ENCODE measurements around the gene NOL7.

NOL7 gene

GRCh38 chr6:13614126-13614925 is 809 bp upstream of the NOL7 start:
- TF ChIP-seq CREB1 (IDR thresholded peaks at IDR 0.05; ENCODE audit: low read depth) = no peak

- TF ChIP-seq RAD21 (IDR thresholded peaks at IDR 0.05; ENCODE audit: low read depth) = 0 out of 2 replicates have a peak, but pooled peaks have one; percentile 5
- TF ChIP-seq EP300 (IDR thresholded peaks at IDR 0.05; ENCODE audit: borderline replicate concordance) = no peak
- TF ChIP-seq YY1 (IDR thresholded peaks at IDR 0.05; ENCODE audit: low read depth) = no peak
Observed at GRCh38 chr6:13615792-13616120, 621 bp downstream of the NOL7 start.

- TF ChIP-seq EP300 (IDR thresholded peaks at IDR 0.05; ENCODE audit: borderline replicate concordance) = no peak
- TF ChIP-seq YY1 (IDR thresholded peaks at IDR 0.05; ENCODE audit: low read depth) = no peak
- TF ChIP-seq RAD21 (IDR thresholded peaks at IDR 0.05; ENCODE audit: low read depth) = no peak
- no peak for TF ChIP-seq REST (IDR thresholded peaks at IDR 0.05; ENCODE audit: low read depth)
- no peak for TF ChIP-seq NFIC (IDR thresholded peaks at IDR 0.05)
- TF ChIP-seq TEAD4 (IDR thresholded peaks at IDR 0.05) = no peak
- TF ChIP-seq EGR1 (IDR thresholded peaks at IDR 0.05) = no peak
- TF ChIP-seq FOXM1 (IDR thresholded peaks at IDR 0.05; ENCODE audit: borderline replicate concordance, low read depth) = no peak
- TF ChIP-seq CREB1 (IDR thresholded peaks at IDR 0.05; ENCODE audit: low read depth) = no peak
- no peak for TF ChIP-seq ZBTB7A (IDR thresholded peaks at IDR 0.05; ENCODE audit: low read depth)
- TF ChIP-seq CEBPB (IDR thresholded peaks at IDR 0.05) = no peak
Observed at GRCh38 chr6:13617066-13617465, 1.9 kb downstream of the NOL7 start.

GRCh38 chr6:13624871-13625288 is 9.7 kb downstream of the NOL7 start:
- TF ChIP-seq RAD21 (IDR thresholded peaks at IDR 0.05; ENCODE audit: low read depth) (peak; percentile 32; the same call in 1 of the 2 replicates), NFIC (IDR thresholded peaks at IDR 0.05) (no peak), EP300 (IDR thresholded peaks at IDR 0.05; ENCODE audit: borderline replicate concordance) (no peak)

- TF ChIP-seq EP300 (IDR thresholded peaks at IDR 0.05; ENCODE audit: borderline replicate concordance) = no peak
- TF ChIP-seq YY1 (IDR thresholded peaks at IDR 0.05; ENCODE audit: low read depth) = no peak
- no peak for TF ChIP-seq FOXM1 (IDR thresholded peaks at IDR 0.05; ENCODE audit: borderline replicate concordance, low read depth)
- TF ChIP-seq TCF12 (IDR thresholded peaks at IDR 0.05; ENCODE audit: low read depth) = no peak
- TF ChIP-seq TAF1 (IDR thresholded peaks at IDR 0.05; ENCODE audit: low read depth) = no peak
Observed at GRCh38 chr6:13629459-13630116, 14.5 kb downstream of the NOL7 start.

- TF ChIP-seq YY1 (IDR thresholded peaks at IDR 0.05; ENCODE audit: low read depth) (no peak), TEAD4 (IDR thresholded peaks at IDR 0.05) (no peak), FOXM1 (IDR thresholded peaks at IDR 0.05; ENCODE audit: borderline replicate concordance, low read depth) (no peak), CREB1 (IDR thresholded peaks at IDR 0.05; ENCODE audit: low read depth) (no peak), TAF1 (IDR thresholded peaks at IDR 0.05; ENCODE audit: low read depth) (no peak), EGR1 (IDR thresholded peaks at IDR 0.05) (no peak), EP300 (IDR thresholded peaks at IDR 0.05; ENCODE audit: borderline replicate concordance) (no peak), ZBTB7A (IDR thresholded peaks at IDR 0.05; ENCODE audit: low read depth) (no peak), CEBPB (IDR thresholded peaks at IDR 0.05) (no peak), TCF12 (IDR thresholded peaks at IDR 0.05; ENCODE audit: low read depth) (no peak), RAD21 (IDR thresholded peaks at IDR 0.05; ENCODE audit: low read depth) (no peak), REST (IDR thresholded peaks at IDR 0.05; ENCODE audit: low read depth) (no peak), NFIC (IDR thresholded peaks at IDR 0.05) (no peak), USF1 (IDR thresholded peaks at IDR 0.05) (no peak), MAX (IDR thresholded peaks at IDR 0.05) (no peak)
Observed at GRCh38 chr6:13630499-13630898, 15.4 kb downstream of the NOL7 start.

- TF ChIP-seq EP300 (IDR thresholded peaks at IDR 0.05; ENCODE audit: borderline replicate concordance) (no peak), MAX (IDR thresholded peaks at IDR 0.05) (no peak), TEAD4 (IDR thresholded peaks at IDR 0.05) (no peak), REST (IDR thresholded peaks at IDR 0.05; ENCODE audit: low read depth) (no peak), USF1 (IDR thresholded peaks at IDR 0.05) (no peak), EGR1 (IDR thresholded peaks at IDR 0.05) (no peak), YY1 (IDR thresholded peaks at IDR 0.05; ENCODE audit: low read depth) (no peak), CEBPB (IDR thresholded peaks at IDR 0.05) (no peak), NFIC (IDR thresholded peaks at IDR 0.05) (no peak), CREB1 (IDR thresholded peaks at IDR 0.05; ENCODE audit: low read depth) (no peak), TCF12 (IDR thresholded peaks at IDR 0.05; ENCODE audit: low read depth) (no peak), ZBTB7A (IDR thresholded peaks at IDR 0.05; ENCODE audit: low read depth) (no peak), TAF1 (IDR thresholded peaks at IDR 0.05; ENCODE audit: low read depth) (no peak), FOXM1 (IDR thresholded peaks at IDR 0.05; ENCODE audit: borderline replicate concordance, low read depth) (no peak)
Observed at GRCh38 chr6:13633343-13633742, 18.2 kb downstream of the NOL7 start.
